ENCODE measurements around the gene ASB14. TPM values are rescaled to one million over a fixed set of nuclear protein-coding genes. Genes with fewer than 3 reads are reported as not detected.
"Not testable (repeated sequence)": the region's sequence is repeated elsewhere in the genome, so short reads cannot be mapped to it uniquely, and the experiment has no call there.

Gene ASB14
- 1.1 TPM for polyA plus RNA-seq (ENCODE audit: insufficient read length)

GRCh38 chr3:57292159-57292896, at the start of gene ASB14:
TSS of gene ASB14 (minus strand) at chr3:57292685. CDS start at chr3:57292033, 652 bp downstream.
- no peak for DNase-seq

GRCh38 chr3:57339071-57339642, 46.7 kb upstream of the ASB14 start:
- DNase-seq = not testable (repeated sequence)

GRCh38 chr3:57338272-57339070, 46.0 kb upstream of the ASB14 start:
- DNase-seq = not testable (repeated sequence)

GRCh38 chr3:57335283-57335938, 42.9 kb upstream of the ASB14 start:
- no peak for DNase-seq

GRCh38 chr3:57331078-57331610, 38.7 kb upstream of the ASB14 start:
- DNase-seq = no peak

- not testable (repeated sequence) for DNase-seq
Observed at GRCh38 chr3:57326498-57326897, 34.0 kb upstream of the ASB14 start.

- no peak for DNase-seq
Observed at GRCh38 chr3:57314204-57314603, 21.7 kb upstream of the ASB14 start.

GRCh38 chr3:57309769-57310360, 17.4 kb upstream of the ASB14 start:
- DNase-seq = no peak

- not testable (repeated sequence) for DNase-seq
Observed at GRCh38 chr3:57303520-57303919, 11.0 kb upstream of the ASB14 start.

GRCh38 chr3:57298041-57298440, 5.6 kb upstream of the ASB14 start:
- DNase-seq = no peak

- no peak for DNase-seq
Observed at GRCh38 chr3:57292897-57293526, 527 bp upstream of the ASB14 start.

- no peak for DNase-seq
Observed at GRCh38 chr3:57288403-57288802, 4.1 kb downstream of the ASB14 start.

- no peak for DNase-seq
Observed at GRCh38 chr3:57287205-57287604, 5.3 kb downstream of the ASB14 start.

GRCh38 chr3:57283334-57283733, 9.2 kb downstream of the ASB14 start:
- no peak for DNase-seq

- DNase-seq = no peak
Observed at GRCh38 chr3:57281715-57282114, 10.8 kb downstream of the ASB14 start.

- no peak for DNase-seq
Observed at GRCh38 chr3:57279685-57280084, 12.8 kb downstream of the ASB14 start.

- DNase-seq = no peak
Observed at GRCh38 chr3:57278237-57278636, 14.2 kb downstream of the ASB14 start.

GRCh38 chr3:57275393-57275792, 17.1 kb downstream of the ASB14 start:
- DNase-seq = no peak

GRCh38 chr3:57274845-57275244, 17.6 kb downstream of the ASB14 start:
- no peak for DNase-seq

GRCh38 chr3:57268416-57268815, 24.1 kb downstream of the ASB14 start:
- no peak for DNase-seq

- DNase-seq = no peak
Observed at GRCh38 chr3:57261929-57262328, 30.6 kb downstream of the ASB14 start.

GRCh38 chr3:57261119-57261518, 31.4 kb downstream of the ASB14 start:
- no peak for DNase-seq
